H1 (cell line): Measurements from ENCODE around the gene MEF2C. TPM values are rescaled to one million over a fixed set of nuclear protein-coding genes. Genes with fewer than 3 reads are reported as not detected.

Experiments used
- CHD1 ChIP-seq: IDR thresholded peaks from 2 replicates; pipeline ENCODE4 v1.6.1; 2012; ENCODE audit warnings: low read depth, low read length, improper control_type of control experiment
- CREB1 ChIP-seq: IDR thresholded peaks from 2 replicates; pipeline ENCODE4 v1.6.1; 2012; ENCODE audit warnings: inconsistent platforms
- CTBP2 ChIP-seq: IDR thresholded peaks from 2 replicates; pipeline ENCODE4 v1.7.0; 2011; ENCODE audit warnings: borderline replicate concordance, mild to moderate bottlenecking, moderate library complexity, mixed read lengths, low read length; ENCODE audit not compliant: insufficient read depth, insufficient read length
- JUN ChIP-seq: IDR thresholded peaks from 2 replicates; pipeline ENCODE4 v1.6.1; 2011; ENCODE audit warnings: low read depth, mild to moderate bottlenecking, improper control_type of control experiment, low read length
- JUND ChIP-seq: IDR thresholded peaks from 2 replicates; pipeline ENCODE4 v1.6.1; 2011; ENCODE audit warnings: mild to moderate bottlenecking, improper control_type of control experiment, low read length
- MAFK ChIP-seq: IDR thresholded peaks from 2 replicates; pipeline ENCODE4 v1.6.1; 2012; ENCODE audit warnings: low read depth, mild to moderate bottlenecking, improper control_type of control experiment, low read length
- NANOG ChIP-seq: IDR thresholded peaks from 2 replicates; pipeline ENCODE4 v1.6.1; 2011; ENCODE audit warnings: low read length, low read depth, mild to moderate bottlenecking, inconsistent platforms; ENCODE audit not compliant: insufficient read depth, poor library complexity, severe bottlenecking
- SAP30 ChIP-seq: fragments of 300-600 bp; sonication (generic); IDR thresholded peaks from 2 replicates; pipeline ENCODE4 v1.7.1; 2012; ENCODE audit warnings: low read length, moderate library complexity, mild to moderate bottlenecking, inconsistent platforms; ENCODE audit not compliant: insufficient read depth, insufficient replicate concordance
- SIRT6 ChIP-seq: IDR thresholded peaks from one replicate; pipeline ENCODE4 v1.7.1; 2012; ENCODE audit warnings: low read length, inconsistent platforms
- SRF ChIP-seq: IDR thresholded peaks from 2 replicates; pipeline ENCODE4 v1.6.1; 2011; ENCODE audit warnings: mild to moderate bottlenecking, low read depth, low read length, moderate library complexity
- SUZ12 ChIP-seq: fragments of 200-600 bp; sonication (generic); IDR thresholded peaks from 2 replicates; pipeline ENCODE4 v1.6.1; 2012; ENCODE audit warnings: mild to moderate bottlenecking, inconsistent platforms, low read length, moderate library complexity, mixed read lengths
- TAF7 ChIP-seq: optimal IDR thresholded peaks from 2 replicates; pipeline ENCODE3; 2011; ENCODE audit warnings: low read depth, mild to moderate bottlenecking, inconsistent platforms, low read length, moderate library complexity, borderline replicate concordance
- polyA plus RNA-seq, 7 experiments: library from polyadenylated mRNA; depleted of rRNA in 3 of 7; stranded (reverse) in 5 of 7; unstranded in 2 of 7; fragments of >200 nt in 5 of 7; fragments of 200-250 nt in 2 of 7; gene quantifications; 1 replicate in 5 of 7; 2 replicates in 1 of 7; 4 replicates in 1 of 7; pipeline versions ENCODE4 v1.2.1 to v1.2.3, GENCODE V29; 2011 to 2013; ENCODE audit warnings: missing spikeins in 2 of 7, mixed read lengths in 2 of 7
- total RNA-seq: library from RNA; stranded (reverse); fragmentation: NEBNext Ultra II Directional; extraction: Animal tissue kit (Norgen Biotek cat#: 25700); gene quantifications from 2 replicates; pipeline ENCODE4 v1.2.1, GENCODE V29; 2021
- TF ChIP-seq, protein P1 (sequence below): fragments of 300-600 bp; sonication (generic); IDR thresholded peaks from 2 replicates; pipeline ENCODE4 v1.7.1; 2012; ENCODE audit warnings: low read length, moderate library complexity, mild to moderate bottlenecking, inconsistent platforms; ENCODE audit not compliant: insufficient replicate concordance

Gene MEF2C
- total and polyA plus RNA-seq, 2 of the 8 experiments (the other 6 are each of a cell fraction or from before 2014, with no cell fraction given), result 0.59 to 0.99 TPM

- TF ChIP-seq, protein P1, sequence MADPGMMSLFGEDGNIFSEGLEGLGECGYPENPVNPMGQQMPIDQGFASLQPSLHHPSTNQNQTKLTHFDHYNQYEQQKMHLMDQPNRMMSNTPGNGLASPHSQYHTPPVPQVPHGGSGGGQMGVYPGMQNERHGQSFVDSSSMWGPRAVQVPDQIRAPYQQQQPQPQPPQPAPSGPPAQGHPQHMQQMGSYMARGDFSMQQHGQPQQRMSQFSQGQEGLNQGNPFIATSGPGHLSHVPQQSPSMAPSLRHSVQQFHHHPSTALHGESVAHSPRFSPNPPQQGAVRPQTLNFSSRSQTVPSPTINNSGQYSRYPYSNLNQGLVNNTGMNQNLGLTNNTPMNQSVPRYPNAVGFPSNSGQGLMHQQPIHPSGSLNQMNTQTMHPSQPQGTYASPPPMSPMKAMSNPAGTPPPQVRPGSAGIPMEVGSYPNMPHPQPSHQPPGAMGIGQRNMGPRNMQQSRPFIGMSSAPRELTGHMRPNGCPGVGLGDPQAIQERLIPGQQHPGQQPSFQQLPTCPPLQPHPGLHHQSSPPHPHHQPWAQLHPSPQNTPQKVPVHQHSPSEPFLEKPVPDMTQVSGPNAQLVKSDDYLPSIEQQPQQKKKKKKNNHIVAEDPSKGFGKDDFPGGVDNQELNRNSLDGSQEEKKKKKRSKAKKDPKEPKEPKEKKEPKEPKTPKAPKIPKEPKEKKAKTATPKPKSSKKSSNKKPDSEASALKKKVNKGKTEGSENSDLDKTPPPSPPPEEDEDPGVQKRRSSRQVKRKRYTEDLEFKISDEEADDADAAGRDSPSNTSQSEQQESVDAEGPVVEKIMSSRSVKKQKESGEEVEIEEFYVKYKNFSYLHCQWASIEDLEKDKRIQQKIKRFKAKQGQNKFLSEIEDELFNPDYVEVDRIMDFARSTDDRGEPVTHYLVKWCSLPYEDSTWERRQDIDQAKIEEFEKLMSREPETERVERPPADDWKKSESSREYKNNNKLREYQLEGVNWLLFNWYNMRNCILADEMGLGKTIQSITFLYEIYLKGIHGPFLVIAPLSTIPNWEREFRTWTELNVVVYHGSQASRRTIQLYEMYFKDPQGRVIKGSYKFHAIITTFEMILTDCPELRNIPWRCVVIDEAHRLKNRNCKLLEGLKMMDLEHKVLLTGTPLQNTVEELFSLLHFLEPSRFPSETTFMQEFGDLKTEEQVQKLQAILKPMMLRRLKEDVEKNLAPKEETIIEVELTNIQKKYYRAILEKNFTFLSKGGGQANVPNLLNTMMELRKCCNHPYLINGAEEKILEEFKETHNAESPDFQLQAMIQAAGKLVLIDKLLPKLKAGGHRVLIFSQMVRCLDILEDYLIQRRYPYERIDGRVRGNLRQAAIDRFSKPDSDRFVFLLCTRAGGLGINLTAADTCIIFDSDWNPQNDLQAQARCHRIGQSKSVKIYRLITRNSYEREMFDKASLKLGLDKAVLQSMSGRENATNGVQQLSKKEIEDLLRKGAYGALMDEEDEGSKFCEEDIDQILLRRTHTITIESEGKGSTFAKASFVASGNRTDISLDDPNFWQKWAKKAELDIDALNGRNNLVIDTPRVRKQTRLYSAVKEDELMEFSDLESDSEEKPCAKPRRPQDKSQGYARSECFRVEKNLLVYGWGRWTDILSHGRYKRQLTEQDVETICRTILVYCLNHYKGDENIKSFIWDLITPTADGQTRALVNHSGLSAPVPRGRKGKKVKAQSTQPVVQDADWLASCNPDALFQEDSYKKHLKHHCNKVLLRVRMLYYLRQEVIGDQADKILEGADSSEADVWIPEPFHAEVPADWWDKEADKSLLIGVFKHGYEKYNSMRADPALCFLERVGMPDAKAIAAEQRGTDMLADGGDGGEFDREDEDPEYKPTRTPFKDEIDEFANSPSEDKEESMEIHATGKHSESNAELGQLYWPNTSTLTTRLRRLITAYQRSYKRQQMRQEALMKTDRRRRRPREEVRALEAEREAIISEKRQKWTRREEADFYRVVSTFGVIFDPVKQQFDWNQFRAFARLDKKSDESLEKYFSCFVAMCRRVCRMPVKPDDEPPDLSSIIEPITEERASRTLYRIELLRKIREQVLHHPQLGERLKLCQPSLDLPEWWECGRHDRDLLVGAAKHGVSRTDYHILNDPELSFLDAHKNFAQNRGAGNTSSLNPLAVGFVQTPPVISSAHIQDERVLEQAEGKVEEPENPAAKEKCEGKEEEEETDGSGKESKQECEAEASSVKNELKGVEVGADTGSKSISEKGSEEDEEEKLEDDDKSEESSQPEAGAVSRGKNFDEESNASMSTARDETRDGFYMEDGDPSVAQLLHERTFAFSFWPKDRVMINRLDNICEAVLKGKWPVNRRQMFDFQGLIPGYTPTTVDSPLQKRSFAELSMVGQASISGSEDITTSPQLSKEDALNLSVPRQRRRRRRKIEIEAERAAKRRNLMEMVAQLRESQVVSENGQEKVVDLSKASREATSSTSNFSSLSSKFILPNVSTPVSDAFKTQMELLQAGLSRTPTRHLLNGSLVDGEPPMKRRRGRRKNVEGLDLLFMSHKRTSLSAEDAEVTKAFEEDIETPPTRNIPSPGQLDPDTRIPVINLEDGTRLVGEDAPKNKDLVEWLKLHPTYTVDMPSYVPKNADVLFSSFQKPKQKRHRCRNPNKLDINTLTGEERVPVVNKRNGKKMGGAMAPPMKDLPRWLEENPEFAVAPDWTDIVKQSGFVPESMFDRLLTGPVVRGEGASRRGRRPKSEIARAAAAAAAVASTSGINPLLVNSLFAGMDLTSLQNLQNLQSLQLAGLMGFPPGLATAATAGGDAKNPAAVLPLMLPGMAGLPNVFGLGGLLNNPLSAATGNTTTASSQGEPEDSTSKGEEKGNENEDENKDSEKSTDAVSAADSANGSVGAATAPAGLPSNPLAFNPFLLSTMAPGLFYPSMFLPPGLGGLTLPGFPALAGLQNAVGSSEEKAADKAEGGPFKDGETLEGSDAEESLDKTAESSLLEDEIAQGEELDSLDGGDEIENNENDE, result no peak
- TF ChIP-seq SUZ12 (no peak), CTBP2 (no peak), CREB1 (no peak), TAF7 (no peak), SAP30 (no peak), NANOG (no peak), MAFK (no peak), SRF (no peak), JUN (no peak), CHD1 (no peak), SIRT6 (no peak), JUND (no peak)
Observed at GRCh38 chr5:88861231-88861630, 21.8 kb downstream of the MEF2C start (continued).
